ENCODE measurements around the gene CCR7.

Gene CCR7

GRCh38 chr17:40604327-40605080, 39.2 kb upstream of the CCR7 start:
- Histone ChIP-seq H3K27me3 (replicated peaks; ENCODE audit: control insufficient read depth, insufficient read depth, low read length) (no peaks in the 10 kb centered on the region), H3K9me3 (ENCODE audit: control insufficient read depth, low read length) (no peaks in the 10 kb centered on the region), H3K4me1 (ENCODE audit: control insufficient read depth, insufficient read depth, low read length) (peaks cover 5% of the 10 kb centered on the region), H3K9ac (ENCODE audit: low read length) (no peak overlapping the region), H3K36me3 (ENCODE audit: control insufficient read depth, insufficient read depth, low read length, severe bottlenecking) (no peaks in the 10 kb centered on the region), H3K4me3 (ENCODE audit: low read length) (no peak overlapping the region)
- DNase-seq (ENCODE audit: low read depth), result no peak

- peaks cover 11% of the 10 kb centered on the region for H3K4me1 ChIP-seq (ENCODE audit: control insufficient read depth, insufficient read depth, low read length)
- H3K36me3 ChIP-seq (ENCODE audit: control insufficient read depth, insufficient read depth, low read length, severe bottlenecking), result no peaks in the 10 kb centered on the region
- no peak overlapping the region for H3K9ac ChIP-seq (ENCODE audit: low read length)
- no peaks in the 10 kb centered on the region for H3K27me3 ChIP-seq (replicated peaks; ENCODE audit: control insufficient read depth, insufficient read depth, low read length)
- no peaks in the 10 kb centered on the region for H3K9me3 ChIP-seq (ENCODE audit: control insufficient read depth, low read length)
- H3K4me3 ChIP-seq (ENCODE audit: low read length), result no peak overlapping the region
- DNase-seq (ENCODE audit: low read depth), result no peak
These were observed 37.5 kb upstream of the CCR7 start for GRCh38 chr17:40602445-40603443.

- no peak overlapping the region for H3K4me3 ChIP-seq (ENCODE audit: low read length)
- no peak overlapping the region for H3K9ac ChIP-seq (ENCODE audit: low read length)
- H3K27me3 ChIP-seq (replicated peaks; ENCODE audit: control insufficient read depth, insufficient read depth, low read length), result no peaks in the 10 kb centered on the region
- peaks cover 14% of the 10 kb centered on the region for H3K4me1 ChIP-seq (ENCODE audit: control insufficient read depth, insufficient read depth, low read length)
- no peaks in the 10 kb centered on the region for H3K36me3 ChIP-seq (ENCODE audit: control insufficient read depth, insufficient read depth, low read length, severe bottlenecking)
- no peaks in the 10 kb centered on the region for H3K9me3 ChIP-seq (ENCODE audit: control insufficient read depth, low read length)
- DNase-seq (ENCODE audit: low read depth), result no peak
These were observed 35.3 kb upstream of the CCR7 start for GRCh38 chr17:40600486-40601046.

GRCh38 chr17:40599468-40599763, 34.1 kb upstream of the CCR7 start:
- DNase-seq (ENCODE audit: low read depth), result no peak
- Histone ChIP-seq H3K27me3 (replicated peaks; ENCODE audit: control insufficient read depth, insufficient read depth, low read length) (no peaks in the 10 kb centered on the region), H3K9ac (ENCODE audit: low read length) (no peak overlapping the region), H3K4me1 (ENCODE audit: control insufficient read depth, insufficient read depth, low read length) (peaks cover 14% of the 10 kb centered on the region), H3K36me3 (ENCODE audit: control insufficient read depth, insufficient read depth, low read length, severe bottlenecking) (no peaks in the 10 kb centered on the region), H3K4me3 (ENCODE audit: low read length) (no peak overlapping the region), H3K9me3 (ENCODE audit: control insufficient read depth, low read length) (no peaks in the 10 kb centered on the region)

GRCh38 chr17:40598619-40599467, 33.6 kb upstream of the CCR7 start:
- Histone ChIP-seq H3K9me3 (ENCODE audit: control insufficient read depth, low read length) (no peaks in the 10 kb centered on the region), H3K27me3 (replicated peaks; ENCODE audit: control insufficient read depth, insufficient read depth, low read length) (no peaks in the 10 kb centered on the region), H3K36me3 (ENCODE audit: control insufficient read depth, insufficient read depth, low read length, severe bottlenecking) (no peaks in the 10 kb centered on the region), H3K9ac (ENCODE audit: low read length) (no peak overlapping the region), H3K4me1 (ENCODE audit: control insufficient read depth, insufficient read depth, low read length) (peaks cover 11% of the 10 kb centered on the region), H3K4me3 (ENCODE audit: low read length) (no peak overlapping the region)
- no peak for DNase-seq (ENCODE audit: low read depth)

- no peak overlapping the region for H3K4me3 ChIP-seq (ENCODE audit: low read length)
- no peak for DNase-seq (ENCODE audit: low read depth)
- no peaks in the 10 kb centered on the region for H3K27me3 ChIP-seq (replicated peaks; ENCODE audit: control insufficient read depth, insufficient read depth, low read length)
- H3K9ac ChIP-seq (ENCODE audit: low read length), result no peak overlapping the region
- no peaks in the 10 kb centered on the region for H3K9me3 ChIP-seq (ENCODE audit: control insufficient read depth, low read length)
- H3K36me3 ChIP-seq (ENCODE audit: control insufficient read depth, insufficient read depth, low read length, severe bottlenecking), result no peaks in the 10 kb centered on the region
- H3K4me1 ChIP-seq (ENCODE audit: control insufficient read depth, insufficient read depth, low read length), result peaks cover 11% of the 10 kb centered on the region
These were observed 33.0 kb upstream of the CCR7 start for GRCh38 chr17:40598301-40598618.

GRCh38 chr17:40597556-40598300, 32.5 kb upstream of the CCR7 start:
- Histone ChIP-seq H3K4me1 (ENCODE audit: control insufficient read depth, insufficient read depth, low read length) (peaks cover 11% of the 10 kb centered on the region), H3K36me3 (ENCODE audit: control insufficient read depth, insufficient read depth, low read length, severe bottlenecking) (no peaks in the 10 kb centered on the region)
- DNase-seq (ENCODE audit: low read depth), result no peak

GRCh38 chr17:40597156-40597555, 31.9 kb upstream of the CCR7 start:
- Histone ChIP-seq H3K9ac (ENCODE audit: low read length) (no peak overlapping the region), H3K36me3 (ENCODE audit: control insufficient read depth, insufficient read depth, low read length, severe bottlenecking) (no peaks in the 10 kb centered on the region), H3K9me3 (ENCODE audit: control insufficient read depth, low read length) (no peaks in the 10 kb centered on the region)

More at GRCh38 chr17:40597556-40598300, 32.5 kb upstream of the CCR7 start:
- no peak overlapping the region for H3K4me3 ChIP-seq (ENCODE audit: low read length)
- H3K9ac ChIP-seq (ENCODE audit: low read length), result no peak overlapping the region
- H3K27me3 ChIP-seq (replicated peaks; ENCODE audit: control insufficient read depth, insufficient read depth, low read length), result no peaks in the 10 kb centered on the region
- no peaks in the 10 kb centered on the region for H3K9me3 ChIP-seq (ENCODE audit: control insufficient read depth, low read length)

GRCh38 chr17:40596261-40596919, 31.1 kb upstream of the CCR7 start:
- Histone ChIP-seq H3K4me1 (ENCODE audit: control insufficient read depth, insufficient read depth, low read length) (peaks cover 11% of the 10 kb centered on the region), H3K9me3 (ENCODE audit: control insufficient read depth, low read length) (no peaks in the 10 kb centered on the region), H3K36me3 (ENCODE audit: control insufficient read depth, insufficient read depth, low read length, severe bottlenecking) (no peaks in the 10 kb centered on the region), H3K9ac (ENCODE audit: low read length) (no peak overlapping the region), H3K27me3 (replicated peaks; ENCODE audit: control insufficient read depth, insufficient read depth, low read length) (no peaks in the 10 kb centered on the region), H3K4me3 (ENCODE audit: low read length) (no peak overlapping the region)
- DNase-seq (ENCODE audit: low read depth), result no peak

More at GRCh38 chr17:40597156-40597555, 31.9 kb upstream of the CCR7 start:
- Histone ChIP-seq H3K4me1 (ENCODE audit: control insufficient read depth, insufficient read depth, low read length) (peaks cover 11% of the 10 kb centered on the region), H3K4me3 (ENCODE audit: low read length) (no peak overlapping the region), H3K27me3 (replicated peaks; ENCODE audit: control insufficient read depth, insufficient read depth, low read length) (no peaks in the 10 kb centered on the region)
- DNase-seq (ENCODE audit: low read depth), result no peak

- Histone ChIP-seq H3K27me3 (replicated peaks; ENCODE audit: control insufficient read depth, insufficient read depth, low read length) (peaks cover 7% of the 10 kb centered on the region), H3K36me3 (ENCODE audit: control insufficient read depth, insufficient read depth, low read length, severe bottlenecking) (no peaks in the 10 kb centered on the region), H3K9me3 (ENCODE audit: control insufficient read depth, low read length) (peaks cover 6% of the 10 kb centered on the region), H3K9ac (ENCODE audit: low read length) (no peak overlapping the region), H3K4me1 (ENCODE audit: control insufficient read depth, insufficient read depth, low read length) (no peaks in the 10 kb centered on the region), H3K4me3 (ENCODE audit: low read length) (no peak overlapping the region)
- no peak for DNase-seq (ENCODE audit: low read depth)
These were observed 25.5 kb upstream of the CCR7 start for GRCh38 chr17:40590742-40591141.
